ENCODE data around the gene TNNT2. TPM values are rescaled to one million over a fixed set of nuclear protein-coding genes. Genes with fewer than 3 reads are reported as not detected.

The TNNT2 gene
- total RNA-seq, 1 donor from 2014 or later, result 9,445 TPM

- ATAC-seq (no peak), DNase-seq (ENCODE audit: missing footprints) (no peak)
- intact Hi-C loops (cut with DNase I), result loop anchor here (5.0 kb wide), 2 partner anchors 33 to 58 kb away; no protein-coding TSS in a partner anchor
Measured at GRCh38 chr1:201405484-201405831, 28.0 kb upstream of the TNNT2 start.

GRCh38 chr1:201404722-201405483, 27.4 kb upstream of the TNNT2 start:
- DNase-seq (ENCODE audit: missing footprints) (peak; percentile 58), ATAC-seq (no peak)
- intact Hi-C loops (cut with DNase I), result loop anchor here (5.0 kb wide), 2 partner anchors 33 to 58 kb away; no protein-coding TSS in a partner anchor

- DNase-seq (ENCODE audit: missing footprints) (peak; percentile 45), ATAC-seq (no peak)
- intact Hi-C loops (cut with DNase I), result no loop called here
Measured at GRCh38 chr1:201404055-201404454, 26.6 kb upstream of the TNNT2 start.

DNA sequence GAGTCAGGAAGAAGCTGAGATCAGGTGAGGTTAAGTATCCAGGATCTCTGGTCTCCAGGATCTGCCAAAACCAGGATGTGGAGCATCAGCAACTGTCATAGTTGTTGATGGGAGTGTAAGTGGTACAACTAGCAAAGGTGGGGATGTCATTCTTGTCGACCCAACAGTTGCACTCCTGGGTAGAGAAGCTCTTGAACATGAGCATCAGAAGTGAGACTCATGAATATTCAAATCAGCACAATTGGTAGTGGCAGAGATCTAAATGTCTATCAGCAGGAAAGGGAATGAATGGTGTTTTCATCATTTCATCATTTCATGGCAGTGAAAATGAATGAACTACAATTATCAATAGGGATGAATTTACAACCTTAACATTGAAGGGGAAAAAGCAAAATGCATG, 25.9 kb upstream of the TNNT2 start:
- DNase-seq (ENCODE audit: missing footprints) (no peak), ATAC-seq (no peak)
- intact Hi-C loops (cut with DNase I), result no loop called here

DNA sequence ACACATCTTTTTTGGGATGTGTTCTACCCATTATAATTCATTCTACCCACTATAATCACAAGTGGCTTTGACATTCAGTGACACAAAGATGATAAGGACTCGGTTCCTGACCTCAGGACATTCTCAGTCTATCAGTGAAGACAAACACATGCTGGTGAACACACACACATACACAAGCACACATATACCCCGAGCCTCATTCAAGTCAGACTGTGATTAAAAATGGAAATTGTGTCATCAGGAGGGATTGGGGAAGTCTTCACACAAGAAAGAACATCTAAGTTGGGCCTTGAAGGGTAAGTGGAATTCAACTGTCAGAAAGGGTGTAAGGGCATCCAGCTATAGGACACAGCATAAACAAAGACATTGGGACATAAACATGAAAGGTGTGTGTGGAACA, 24.2 kb upstream of the TNNT2 start:
- DNase-seq (ENCODE audit: missing footprints) (no peak), ATAC-seq (no peak)
- intact Hi-C loops (cut with DNase I), result no loop called here

GRCh38 chr1:201400852-201401230, 23.4 kb upstream of the TNNT2 start:
- ATAC-seq, result no peak
- DNase-seq (ENCODE audit: missing footprints), result no peak
- intact Hi-C loops (cut with DNase I), result no loop called here

- DNase-seq (ENCODE audit: missing footprints) (no peak), ATAC-seq (no peak)
- intact Hi-C loops (cut with DNase I), result no loop called here
Measured at GRCh38 chr1:201400212-201400851, 22.9 kb upstream of the TNNT2 start.

DNA sequence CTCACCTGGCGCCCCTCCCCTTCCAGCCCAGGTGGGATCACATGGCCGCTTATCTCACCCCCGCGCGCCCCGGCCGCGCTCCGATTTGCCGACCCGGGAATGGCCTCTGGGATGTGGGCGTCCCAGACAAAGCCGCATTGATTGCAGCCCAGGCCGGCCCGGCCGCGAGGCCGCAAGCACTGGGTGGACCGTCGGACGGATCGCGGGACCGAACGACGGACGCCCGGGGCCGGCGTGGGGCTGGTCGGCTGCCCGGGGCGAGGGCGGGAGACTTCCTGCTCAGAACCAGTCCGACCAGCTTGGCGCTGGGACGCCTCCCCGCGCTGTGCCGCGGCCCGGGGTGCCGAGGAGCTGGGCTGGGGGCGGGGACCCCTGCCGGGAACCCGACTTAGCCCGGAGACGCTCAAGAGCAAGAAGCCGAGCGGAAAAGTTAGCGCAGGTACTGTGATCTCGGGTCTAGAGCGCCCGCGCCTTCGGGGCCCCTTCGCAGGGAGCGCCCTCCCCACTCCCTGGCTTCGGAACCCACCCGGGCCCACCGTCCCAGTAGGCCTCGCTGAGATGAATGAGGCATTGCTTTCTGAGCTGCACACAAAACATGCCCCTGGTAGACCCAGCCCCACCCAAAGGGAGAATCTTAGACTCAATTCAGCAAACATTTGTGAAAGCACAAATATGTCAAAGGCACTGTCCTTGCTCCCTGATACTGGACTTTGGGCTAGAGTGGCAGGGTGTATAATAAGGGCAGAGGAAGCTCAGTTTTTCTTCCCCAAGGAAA, 22.1 kb upstream of the TNNT2 start:
- intact Hi-C loops (cut with DNase I), result no loop called here
- ATAC-seq (no peak), DNase-seq (ENCODE audit: missing footprints) (no peak)

DNA sequence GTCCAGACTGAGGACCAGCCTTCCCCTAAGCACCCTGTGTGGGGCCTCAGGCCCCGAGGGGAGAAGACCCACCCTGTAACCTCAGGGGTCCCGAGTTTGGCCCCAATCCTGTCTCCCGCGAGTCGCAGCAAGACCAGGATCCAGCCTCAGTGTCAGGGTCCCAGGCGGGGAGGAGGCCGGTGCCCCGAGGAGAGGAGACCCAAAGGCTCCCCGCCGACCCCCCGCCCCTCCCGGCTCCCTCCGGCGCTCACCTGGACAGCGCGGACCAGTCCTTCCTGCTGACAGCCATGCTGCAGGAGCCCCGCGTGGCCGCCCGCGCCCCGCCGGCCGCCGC, 21.5 kb upstream of the TNNT2 start, which contains the start of gene LAD1:
Gene LAD1 (minus strand): TSS at position 307 of the 334 bp plus-strand sequence. CDS start 18 bp downstream, at position 289.
- DNase-seq (ENCODE audit: missing footprints) (no peak), ATAC-seq (no peak)
- intact Hi-C loops (cut with DNase I), result no loop called here

DNA sequence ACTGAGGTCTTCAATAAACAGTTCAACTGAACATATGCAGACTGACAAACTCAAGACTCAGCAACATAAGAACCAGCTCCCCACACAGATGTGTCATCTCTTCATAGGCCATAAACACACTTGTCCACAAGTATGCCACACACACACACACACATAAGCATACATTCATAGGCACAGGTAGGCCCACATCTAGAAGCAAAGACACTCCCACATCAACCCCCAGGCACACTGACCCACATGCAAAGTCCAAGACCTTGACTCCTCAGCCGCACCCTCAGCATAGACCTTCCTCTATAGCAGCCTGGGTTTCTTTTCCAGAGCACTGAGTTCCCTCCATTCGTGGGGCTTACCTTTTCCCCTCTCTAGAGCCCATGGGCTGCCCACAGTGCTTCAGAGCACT, 20.2 kb upstream of the TNNT2 start:
- no peak for ATAC-seq
- no peak for DNase-seq (ENCODE audit: missing footprints)
- intact Hi-C loops (cut with DNase I), result no loop called here

GRCh38 chr1:201396861-201397464, 19.5 kb upstream of the TNNT2 start:
- intact Hi-C loops (cut with DNase I), result no loop called here
- ATAC-seq, result no peak
- no peak for DNase-seq (ENCODE audit: missing footprints)

DNA sequence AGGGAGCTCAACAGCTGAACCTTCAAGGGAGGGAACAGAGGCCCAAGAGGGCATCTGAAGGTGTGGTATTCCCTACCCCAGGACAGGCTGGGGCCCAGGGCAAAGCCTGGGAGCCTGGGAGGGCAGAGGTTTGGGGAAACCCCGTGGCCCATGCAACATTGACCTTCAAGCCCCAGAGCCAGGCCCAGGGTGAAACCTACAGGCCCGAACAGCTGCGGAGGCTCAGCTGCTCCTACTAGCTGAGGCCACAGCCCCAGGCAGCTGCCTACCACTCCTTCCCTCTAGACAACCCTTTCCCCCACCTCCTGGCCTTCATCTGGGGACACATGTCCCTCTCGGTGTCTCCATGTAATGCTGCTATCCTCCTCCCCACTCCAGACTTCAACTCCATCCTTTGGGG, 18.5 kb upstream of the TNNT2 start:
- intact Hi-C loops (cut with DNase I), result no loop called here
- no peak for DNase-seq (ENCODE audit: missing footprints)
- no peak for ATAC-seq

- ATAC-seq (no peak), DNase-seq (ENCODE audit: missing footprints) (no peak)
Measured at GRCh38 chr1:201394591-201394990, 17.1 kb upstream of the TNNT2 start.

DNA sequence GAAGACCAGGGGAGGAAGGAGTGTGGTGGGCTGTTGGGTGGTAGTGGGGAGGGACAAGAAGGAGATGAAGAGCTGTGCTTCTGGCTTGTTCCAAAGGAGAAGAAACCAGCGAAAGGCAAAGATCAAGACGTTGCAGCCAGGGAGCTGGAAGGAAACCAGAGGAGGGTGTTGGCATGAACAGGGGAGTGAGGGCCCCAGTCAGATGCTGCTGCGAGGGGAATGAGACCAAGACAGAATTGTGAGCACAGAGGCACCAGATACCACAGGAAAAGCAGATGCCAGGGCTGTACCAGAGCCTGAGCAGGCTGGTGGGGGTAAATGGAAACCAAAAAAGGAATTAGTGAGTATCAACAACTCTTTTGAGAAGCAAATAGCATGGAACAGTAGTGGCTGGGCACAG, 15.6 kb upstream of the TNNT2 start:
- intact Hi-C loops (cut with DNase I), result no loop called here
- no peak for DNase-seq (ENCODE audit: missing footprints)
- ATAC-seq, result no peak

More at GRCh38 chr1:201394591-201394990, 17.1 kb upstream of the TNNT2 start:
- intact Hi-C loops (cut with DNase I), result no loop called here

GRCh38 chr1:201391651-201392511, 14.4 kb upstream of the TNNT2 start:
- DNase-seq (ENCODE audit: missing footprints), result no peak
- no peak for ATAC-seq
- intact Hi-C loops (cut with DNase I), result no loop called here

DNA sequence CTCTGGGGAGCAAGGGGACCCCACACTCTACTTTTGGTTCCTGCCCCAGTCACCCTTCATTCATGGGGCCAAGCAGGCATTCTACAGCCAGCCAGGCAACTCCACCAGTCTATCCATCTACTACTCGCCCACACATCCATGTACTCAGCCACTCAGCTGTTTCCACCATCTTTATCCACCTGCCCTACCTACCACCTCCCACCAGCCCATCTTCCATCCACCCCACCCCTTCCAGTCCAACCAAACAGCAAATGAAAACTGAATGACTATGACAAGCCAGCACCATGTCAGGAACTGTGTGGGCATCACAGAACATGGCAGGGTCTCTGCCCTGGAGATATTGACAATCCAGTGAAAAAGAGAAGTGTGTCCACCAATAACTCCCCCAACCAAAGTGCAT, 13.7 kb upstream of the TNNT2 start:
- ATAC-seq (no peak), DNase-seq (ENCODE audit: missing footprints) (no peak)
- intact Hi-C loops (cut with DNase I), result no loop called here

GRCh38 chr1:201389051-201389450, 11.6 kb upstream of the TNNT2 start:
- no peak for ATAC-seq
- intact Hi-C loops (cut with DNase I), result no loop called here
- no peak for DNase-seq (ENCODE audit: missing footprints)

DNA sequence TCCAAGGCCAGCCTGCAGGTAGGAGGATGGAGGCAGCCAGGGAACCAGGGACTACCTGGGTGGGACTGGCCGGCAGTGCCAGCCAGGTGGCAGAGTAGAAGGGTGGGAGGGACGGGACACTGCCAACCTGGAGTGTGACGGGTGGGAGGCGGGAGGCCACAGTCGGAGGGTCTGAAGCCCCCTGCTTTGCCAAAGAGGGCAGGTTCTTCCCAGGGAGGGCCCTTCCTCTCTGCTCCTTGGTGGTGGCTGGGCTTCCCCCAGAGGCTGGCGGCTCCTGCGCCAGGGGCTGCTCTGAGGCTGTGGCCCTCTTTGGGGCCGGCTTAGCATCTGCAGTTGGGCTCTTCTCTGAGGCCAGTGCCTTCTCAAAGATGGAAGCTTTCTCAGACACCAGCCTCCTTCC, 8.7 kb upstream of the TNNT2 start:
- DNase-seq (ENCODE audit: missing footprints) (no peak), ATAC-seq (no peak)
- intact Hi-C loops (cut with DNase I), result no loop called here

All from Right ventricle myocardium inferior (tissue), 1 donor.